Measurements from ENCODE around the gene ALDH1A3.

DNA sequence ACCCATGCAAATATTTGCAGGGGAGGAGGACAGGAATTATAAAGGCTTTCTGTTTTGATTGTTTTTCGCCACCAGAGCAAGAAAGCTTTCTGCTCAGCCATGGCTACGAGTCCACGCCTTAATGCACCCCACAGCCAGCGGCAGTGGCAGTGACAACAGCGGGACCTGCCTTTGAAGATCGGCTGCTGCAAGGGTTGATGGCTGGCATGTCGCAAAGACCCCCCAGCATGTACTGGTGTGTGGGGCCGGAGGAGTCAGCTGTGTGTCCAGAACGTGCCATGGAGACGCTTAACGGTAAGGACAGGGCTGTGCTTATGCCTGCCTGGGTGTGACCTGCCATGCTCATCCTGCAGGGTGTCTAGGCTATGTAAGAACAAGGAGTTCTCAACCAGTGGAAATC, 44.8 kb downstream of the ALDH1A3 start:
- no peak for TF ChIP-seq CTCF (IDR thresholded peaks at IDR 0.05)
- no peak for TF ChIP-seq POLR2A (IDR thresholded peaks at IDR 0.05)
